HEK293T (cell line): Measurements from ENCODE around the gene FDX1.

Experiments
- CTBP1 ChIP-seq: fragments of 450-650 bp; IDR thresholded peaks from 2 replicates; pipeline ENCODE4 v1.6.1; 2016; ENCODE audit warnings: borderline replicate concordance
- FOXM1 ChIP-seq: fragments of 450-650 bp; IDR thresholded peaks from 2 replicates; pipeline ENCODE4 v1.6.1; 2017; ENCODE audit warnings: mild to moderate bottlenecking, borderline replicate concordance
- LEF1 ChIP-seq: fragments of 450-650 bp; IDR thresholded peaks from 2 replicates; pipeline ENCODE4 v1.6.1; 2017; ENCODE audit warnings: mild to moderate bottlenecking, borderline replicate concordance
- TARDBP ChIP-seq: fragments of 450-650 bp; IDR thresholded peaks from 2 replicates; pipeline ENCODE4 v1.6.1; 2016

- TF ChIP-seq TARDBP = no peak
- no peak for TF ChIP-seq CTBP1
- no peak for TF ChIP-seq LEF1
- TF ChIP-seq FOXM1 = no peak
Measured at GRCh38 chr11:110447343-110447742, 17.6 kb downstream of the FDX1 start.
